A549 (cell line): ENCODE data around the gene ZSWIM3. TPM values are rescaled to one million over a fixed set of nuclear protein-coding genes. Genes with fewer than 3 reads are reported as not detected.

Source experiments
- ATAC-seq, 2 experiments: fragments of 200-7000 bp in 1 of 2; fragments of >200 bp in 1 of 2; cut with Nextera tagmentation in 1 of 2; cut with Tn5 transposase in 1 of 2; 3 replicates each; pipeline versions ENCODE4 v1.8.0 to v1.9.1; 2018 to 2020; ENCODE audit warnings: mild to moderate bottlenecking in 1 of 2, moderate library complexity in 1 of 2
- CTCF ChIA-PET: fragments of 300-600 bp; sonication (Branson Sonifier 250); formaldehyde crosslinking; extraction: SDS; loops from one replicate; lab custom pipeline; 2021; ENCODE audit warnings: antibody characterized with exemption, inconsistent platforms; lab: Yijun Ruan, JAX
- POLR2A ChIA-PET: fragments of 350-600 bp; formaldehyde crosslinking; extraction: SDS; loops from one replicate; lab custom pipeline; 2021; ENCODE audit warnings: antibody characterized with exemption, inconsistent platforms; lab: Yijun Ruan, JAX
- DNase-seq, 2 experiments: peaks; one replicate each; pipeline versions ENCODE4 v3.0.0 to v3.0.0-alpha.2; 2011 to 2016; ENCODE audit warnings: low read depth in 1 of 2, low spot score in 1 of 2
- FAIRE-seq: peaks from 2 replicates; lab custom pipeline; 2011; peaks lifted over from hg19 to GRCh38; lab: Jason Lieb, UNC
- H3K27ac ChIP-seq, 2 experiments: fragments of >200 bp; sonication (Bioruptor Twin); formaldehyde crosslinking; 3 replicates each; pipeline ENCODE4 v1.5.1; 2016 to 2017
- H3K4me1 ChIP-seq: fragments of >200 bp; sonication (Bioruptor Twin); formaldehyde crosslinking; 3 replicates; pipeline ENCODE4 v1.6.1; 2016
- H3K4me2 ChIP-seq: fragments of >200 bp; sonication (Bioruptor Twin); formaldehyde crosslinking; 3 replicates; pipeline ENCODE4 v1.6.1; 2016
- H3K4me3 ChIP-seq: fragments of >200 bp; sonication (Bioruptor Twin); formaldehyde crosslinking; 3 replicates; pipeline ENCODE4 v1.5.1; 2016
- H3K9me3 ChIP-seq: fragments of >200 bp; sonication (Bioruptor Twin); formaldehyde crosslinking; 3 replicates; pipeline ENCODE4 v1.6.1; 2016
- CBX8 ChIP-seq: fragments of 200-600 bp; sonication (generic); IDR thresholded peaks from 2 replicates; pipeline ENCODE4 v1.6.1; 2016
- CTCF ChIP-seq: fragments of >200 bp; sonication (Bioruptor Twin); formaldehyde crosslinking; IDR thresholded peaks from 3 replicates; pipeline ENCODE4 v1.5.1; 2016
- EHF ChIP-seq: fragments of 250-450 bp; sonication (Bioruptor Pico); IDR thresholded peaks from 2 replicates; pipeline ENCODE4 v1.5.0; 2020; ENCODE audit warnings: mild to moderate bottlenecking
- EHMT2 ChIP-seq: fragments of 200-600 bp; sonication (generic); IDR thresholded peaks from 2 replicates; pipeline ENCODE4 v1.6.1; 2016; ENCODE audit warnings: antibody characterized with exemption, low read depth, mild to moderate bottlenecking, moderate library complexity
- EP300 ChIP-seq, 2 experiments: fragments of >200 bp; sonication (Bioruptor Twin); formaldehyde crosslinking; IDR thresholded peaks; 2 replicates in 1 of 2; 3 replicates in 1 of 2; pipeline ENCODE4 v1.6.1; 2016 to 2017
- ESRRA ChIP-seq: fragments of 150-350 bp; IDR thresholded peaks from 2 replicates; pipeline ENCODE4 v1.6.1; 2014; ENCODE audit warnings: mild to moderate bottlenecking, low read length, borderline replicate concordance
- FOSB ChIP-seq: fragments of 250-450 bp; sonication (Bioruptor Pico); IDR thresholded peaks from 2 replicates; pipeline ENCODE4 v1.5.0; 2020; ENCODE audit warnings: mild to moderate bottlenecking, moderate library complexity
- FOXS1 ChIP-seq: fragments of 250-450 bp; sonication (Bioruptor Pico); IDR thresholded peaks from 2 replicates; pipeline ENCODE4 v1.5.0; 2020; ENCODE audit warnings: mild to moderate bottlenecking, moderate library complexity
- HOXA7 ChIP-seq: fragments of 250-450 bp; sonication (Bioruptor Pico); IDR thresholded peaks from 2 replicates; pipeline ENCODE4 v1.5.0; 2020; ENCODE audit warnings: mild to moderate bottlenecking, moderate library complexity
- KDM1A ChIP-seq: fragments of 200-600 bp; sonication (generic); IDR thresholded peaks from 2 replicates; pipeline ENCODE4 v1.6.1; 2016; ENCODE audit warnings: low read depth, mild to moderate bottlenecking
- MAZ ChIP-seq: fragments of 150-350 bp; IDR thresholded peaks from 2 replicates; pipeline ENCODE4 v1.6.1; 2014; ENCODE audit warnings: antibody characterized with exemption, low read depth, low read length, borderline replicate concordance
- MYC ChIP-seq: IDR thresholded peaks from 2 replicates; pipeline ENCODE4 v1.6.1; 2012; ENCODE audit warnings: mild to moderate bottlenecking, inconsistent platforms, low read length, improper control_type of control experiment, borderline replicate concordance
- NPAS2 ChIP-seq: fragments of 250-450 bp; sonication (Bioruptor Pico); IDR thresholded peaks from 2 replicates; pipeline ENCODE4 v1.8.0; 2022; ENCODE audit warnings: mild to moderate bottlenecking, moderate library complexity, borderline replicate concordance
- POLR2A ChIP-seq: IDR thresholded peaks from 2 replicates; pipeline ENCODE4 v1.6.1; 2012; ENCODE audit warnings: mild to moderate bottlenecking, low read length
- RCOR1 ChIP-seq: fragments of 150-350 bp; IDR thresholded peaks from 2 replicates; pipeline ENCODE4 v1.6.1; 2014; ENCODE audit warnings: antibody characterized with exemption, low read length, low read depth
- RFX5 ChIP-seq: fragments of 450-650 bp; IDR thresholded peaks from 2 replicates; pipeline ENCODE4 v1.7.1; 2014; ENCODE audit warnings: antibody characterized with exemption, mild to moderate bottlenecking, moderate library complexity
- SMC3 ChIP-seq: fragments of >200 bp; sonication (Bioruptor Twin); formaldehyde crosslinking; IDR thresholded peaks from 3 replicates; pipeline ENCODE4 v1.6.1; 2018; ENCODE audit warnings: inconsistent platforms
- ZFP36 ChIP-seq: fragments of 450-650 bp; IDR thresholded peaks from 2 replicates; pipeline ENCODE4 v1.6.1; 2014; ENCODE audit warnings: borderline replicate concordance; ENCODE audit not compliant: partially characterized antibody
- ZSCAN20 ChIP-seq: fragments of 250-450 bp; sonication (Bioruptor Pico); IDR thresholded peaks from 2 replicates; pipeline ENCODE4 v1.8.0; 2022; ENCODE audit warnings: mild to moderate bottlenecking, moderate library complexity
- WGBS: methylation state at CpG from one replicate; pipeline ENCODE4 v1.1.6; 2017; ENCODE audit errors: missing lambda C conversion rate; 5-methylcytosine and 5-hydroxymethylcytosine counted together
- polyA plus RNA-seq, 4 experiments: library from polyadenylated mRNA; depleted of rRNA in 3 of 4; stranded (reverse); fragments of >200 nt; fragmentation: RNase III in 1 of 4; extraction: RNeasy Plus Mini Kit Qiagen cat#74134 plus additional on column Dnase treatment in 1 of 4; gene quantifications; 2 replicates in 3 of 4; 3 replicates in 1 of 4; pipeline ENCODE4 v1.2.3, GENCODE V29; 2011 to 2017

ZSWIM3 gene
- polyA plus RNA-seq, 2 of the 4 experiments (the other 2 are of a cell fraction), result 1.1 to 1.3 TPM

GRCh38 chr20:45925821-45926506, 68.5 kb downstream of the ZSWIM3 start:
- POLR2A ChIA-PET, result interaction anchor here (5.0 kb wide), 1 partner anchor 8 kb away, joined by 30 read pairs; the partner anchor contains the start of gene PCIF1

GRCh38 chr20:45926731-45927070, 69.3 kb downstream of the ZSWIM3 start:
- ATAC-seq (no peak; a peak in 1 of 6 replicates), FAIRE-seq (no peak), DNase-seq (no peak)
- no peaks in the 10 kb centered on the region for H3K4me1 ChIP-seq
- H3K9me3 ChIP-seq, result no peaks in the 10 kb centered on the region
- ChIA-PET CTCF (interaction anchor here (0.8 to 1.5 kb wide), 3 partner anchors 9 to 43 kb away, joined by 3 read pairs; no protein-coding TSS in a partner anchor), POLR2A (interaction anchor here (5.0 kb wide), 1 partner anchor 7 kb away, joined by 30 read pairs; the partner anchor contains the start of gene PCIF1)
- 67% methylated on average over 2 of the region's 2 CpGs for WGBS
- TF ChIP-seq KDM1A, result no peak
- no peak for TF ChIP-seq EHMT2
- no peak for TF ChIP-seq HOXA7 (CRISPR knock-in tag)
- H3K4me2 ChIP-seq, result no peak overlapping the region
- H3K27ac ChIP-seq, result no peak overlapping the region
- H3K4me3 ChIP-seq, result no peak overlapping the region

More at GRCh38 chr20:45925821-45926506, 68.5 kb downstream of the ZSWIM3 start:
- no peak overlapping the region for H3K4me2 ChIP-seq
- H3K27ac ChIP-seq, result no peak overlapping the region
- CTCF ChIA-PET, result interaction anchor here (0.8 to 1.5 kb wide), 4 partner anchors 9 to 44 kb away, joined by 3 read pairs; no protein-coding TSS in a partner anchor
- H3K9me3 ChIP-seq, result no peaks in the 10 kb centered on the region
- no peak for TF ChIP-seq HOXA7 (CRISPR knock-in tag)
- TF ChIP-seq KDM1A, result no peak
- TF ChIP-seq EHMT2, result no peak
- TF ChIP-seq FOXS1 (CRISPR knock-in tag), result no peak
- TF ChIP-seq RFX5, result no peak
- TF ChIP-seq MAZ, result no peak
- no peak for TF ChIP-seq POLR2A
- TF ChIP-seq EHF (CRISPR knock-in tag), result no peak
- no peak for TF ChIP-seq CTCF
- TF ChIP-seq NPAS2 (CRISPR knock-in tag), result no peak
- TF ChIP-seq EP300 (IDR thresholded peaks at IDR 0.05), result no peak
- TF ChIP-seq RCOR1, result no peak
- no peak for TF ChIP-seq SMC3
- TF ChIP-seq FOSB, result no peak
- no peak for TF ChIP-seq CBX8
- no peak for TF ChIP-seq MYC
- TF ChIP-seq ZSCAN20, result no peak
- no peak for DNase-seq
- no peak; a peak in 1 of 6 replicates for ATAC-seq
- 48% methylated on average over 9 of the region's 9 CpGs for WGBS
- no peak overlapping the region for H3K4me3 ChIP-seq
- no peaks in the 10 kb centered on the region for H3K4me1 ChIP-seq
- FAIRE-seq, result no peak

GRCh38 chr20:45927071-45927878, 69.9 kb downstream of the ZSWIM3 start:
- ATAC-seq (peak; percentile 22 to 40; a peak in 4 of 6 replicates), FAIRE-seq (no peak), DNase-seq (no peak)
- TF ChIP-seq ZFP36 (peak; percentile 12), ESRRA (no peak)
- Histone ChIP-seq H3K4me3 (no peak overlapping the region), H3K4me1 (no peaks in the 10 kb centered on the region), H3K9me3 (no peaks in the 10 kb centered on the region), H3K27ac (no peak overlapping the region), H3K4me2 (no peak overlapping the region)
- ChIA-PET CTCF (interaction anchor here (0.8 to 1.5 kb wide), 3 partner anchors 17 to 102 kb away, joined by 3 read pairs; no protein-coding TSS in a partner anchor), POLR2A (no interaction called here)
- WGBS, result 56% methylated on average over 14 of the region's 14 CpGs

Other genes with a start within 250 kb of the ZSWIM3 start
- gene WFDC10A, start 227.9 kb upstream of the ZSWIM3 start, polyA plus RNA-seq (2011; rRNA removed), result not detected in 2 replicates
- gene WFDC10A, start 227.9 kb upstream of the ZSWIM3 start, polyA plus RNA-seq (2017; fragmentation: RNase III; extraction: RNeasy Plus Mini Kit Qiagen cat#74134 plus additional on column Dnase treatment), result not detected in 3 replicates
- not detected in 2 replicates for gene WFDC9, start 226.3 kb upstream of the ZSWIM3 start, polyA plus RNA-seq (2011; rRNA removed)
- gene WFDC9, start 226.3 kb upstream of the ZSWIM3 start, polyA plus RNA-seq (2017; fragmentation: RNase III; extraction: RNeasy Plus Mini Kit Qiagen cat#74134 plus additional on column Dnase treatment), result not detected in 3 replicates
- gene WFDC11, start 187.4 kb upstream of the ZSWIM3 start, polyA plus RNA-seq (2011; rRNA removed), result not detected in 2 replicates
- gene WFDC11, start 187.4 kb upstream of the ZSWIM3 start, polyA plus RNA-seq (2017; fragmentation: RNase III; extraction: RNeasy Plus Mini Kit Qiagen cat#74134 plus additional on column Dnase treatment), result not detected in 3 replicates
- not detected in 2 replicates for gene WFDC13, start 155.6 kb upstream of the ZSWIM3 start, polyA plus RNA-seq (2011; rRNA removed)
- not detected in 3 replicates for gene WFDC13, start 155.6 kb upstream of the ZSWIM3 start, polyA plus RNA-seq (2017; fragmentation: RNase III; extraction: RNeasy Plus Mini Kit Qiagen cat#74134 plus additional on column Dnase treatment)
- gene WFDC10B, start 152.6 kb upstream of the ZSWIM3 start, polyA plus RNA-seq (2011; rRNA removed), result not detected in 2 replicates
- gene WFDC10B, start 152.6 kb upstream of the ZSWIM3 start, polyA plus RNA-seq (2017; fragmentation: RNase III; extraction: RNeasy Plus Mini Kit Qiagen cat#74134 plus additional on column Dnase treatment), result not detected in 3 replicates
- not detected in 2 replicates for gene SPINT4, start 135.3 kb upstream of the ZSWIM3 start, polyA plus RNA-seq (2011; rRNA removed)
- gene SPINT4, start 135.3 kb upstream of the ZSWIM3 start, polyA plus RNA-seq (2017; fragmentation: RNase III; extraction: RNeasy Plus Mini Kit Qiagen cat#74134 plus additional on column Dnase treatment), result not detected in 3 replicates
- 0.34 TPM in 1 of 2 replicates, not detected in the other for gene WFDC3, start 65.7 kb upstream of the ZSWIM3 start, polyA plus RNA-seq (2011; rRNA removed)
- gene WFDC3, start 65.7 kb upstream of the ZSWIM3 start, polyA plus RNA-seq (2017; fragmentation: RNase III; extraction: RNeasy Plus Mini Kit Qiagen cat#74134 plus additional on column Dnase treatment), result not detected in 3 replicates
- 34.1 and 38.3 TPM in 2 replicates for gene DNTTIP1, start 65.7 kb upstream of the ZSWIM3 start, polyA plus RNA-seq (2011; rRNA removed)
- 24.9 to 26.0 TPM (median 25.3 TPM) in 3 replicates for gene DNTTIP1, start 65.7 kb upstream of the ZSWIM3 start, polyA plus RNA-seq (2017; fragmentation: RNase III; extraction: RNeasy Plus Mini Kit Qiagen cat#74134 plus additional on column Dnase treatment)
- gene UBE2C, start 45.0 kb upstream of the ZSWIM3 start, polyA plus RNA-seq (2011; rRNA removed), result 123 and 137 TPM in 2 replicates
- 188 to 212 TPM (median 189 TPM) in 3 replicates for gene UBE2C, start 45.0 kb upstream of the ZSWIM3 start, polyA plus RNA-seq (2017; fragmentation: RNase III; extraction: RNeasy Plus Mini Kit Qiagen cat#74134 plus additional on column Dnase treatment)
- gene TNNC2, start 30.3 kb upstream of the ZSWIM3 start, polyA plus RNA-seq (2011; rRNA removed), result 0.23 TPM in 1 of 2 replicates, not detected in the other
- gene TNNC2, start 30.3 kb upstream of the ZSWIM3 start, polyA plus RNA-seq (2017; fragmentation: RNase III; extraction: RNeasy Plus Mini Kit Qiagen cat#74134 plus additional on column Dnase treatment), result 0.17 to 0.22 TPM in 2 of 3 replicates, not detected in the other
- 4.0 and 4.1 TPM in 2 replicates for gene SNX21, start 23.8 kb upstream of the ZSWIM3 start, polyA plus RNA-seq (2011; rRNA removed)
- 4.9 to 7.7 TPM (median 7.0 TPM) in 3 replicates for gene SNX21, start 23.8 kb upstream of the ZSWIM3 start, polyA plus RNA-seq (2017; fragmentation: RNase III; extraction: RNeasy Plus Mini Kit Qiagen cat#74134 plus additional on column Dnase treatment)
- 18.5 and 19.8 TPM in 2 replicates for gene ACOT8, start 222 bp upstream of the ZSWIM3 start, polyA plus RNA-seq (2011; rRNA removed)
- 12.6 to 14.7 TPM (median 14.0 TPM) in 3 replicates for gene ACOT8, start 222 bp upstream of the ZSWIM3 start, polyA plus RNA-seq (2017; fragmentation: RNase III; extraction: RNeasy Plus Mini Kit Qiagen cat#74134 plus additional on column Dnase treatment)
- 4.7 and 7.6 TPM in 2 replicates for gene ZSWIM1, start 23.6 kb downstream of the ZSWIM3 start, polyA plus RNA-seq (2011; rRNA removed)
- 5.8 to 6.6 TPM (median 6.1 TPM) in 3 replicates for gene ZSWIM1, start 23.6 kb downstream of the ZSWIM3 start, polyA plus RNA-seq (2017; fragmentation: RNase III; extraction: RNeasy Plus Mini Kit Qiagen cat#74134 plus additional on column Dnase treatment)
- 0.31 and 0.54 TPM in 2 replicates for gene SPATA25, start 30.0 kb downstream of the ZSWIM3 start, polyA plus RNA-seq (2011; rRNA removed)
- gene SPATA25, start 30.0 kb downstream of the ZSWIM3 start, polyA plus RNA-seq (2017; fragmentation: RNase III; extraction: RNeasy Plus Mini Kit Qiagen cat#74134 plus additional on column Dnase treatment), result 0.59 to 1.3 TPM (median 0.77 TPM) in 3 replicates
- gene NEURL2, start 33.6 kb downstream of the ZSWIM3 start, polyA plus RNA-seq (2011; rRNA removed), result 0.56 and 0.57 TPM in 2 replicates
- gene NEURL2, start 33.6 kb downstream of the ZSWIM3 start, polyA plus RNA-seq (2017; fragmentation: RNase III; extraction: RNeasy Plus Mini Kit Qiagen cat#74134 plus additional on column Dnase treatment), result 1.4 to 1.6 TPM (median 1.4 TPM) in 3 replicates
- gene CTSA, start 33.7 kb downstream of the ZSWIM3 start, polyA plus RNA-seq (2011; rRNA removed), result 53.1 and 61.2 TPM in 2 replicates
- 76.4 to 95.6 TPM (median 93.2 TPM) in 3 replicates for gene CTSA, start 33.7 kb downstream of the ZSWIM3 start, polyA plus RNA-seq (2017; fragmentation: RNase III; extraction: RNeasy Plus Mini Kit Qiagen cat#74134 plus additional on column Dnase treatment)
- 2.7 and 4.5 TPM in 2 replicates for gene PLTP, start 54.5 kb downstream of the ZSWIM3 start, polyA plus RNA-seq (2011; rRNA removed)
- gene PLTP, start 54.5 kb downstream of the ZSWIM3 start, polyA plus RNA-seq (2017; fragmentation: RNase III; extraction: RNeasy Plus Mini Kit Qiagen cat#74134 plus additional on column Dnase treatment), result 0.97 to 1.6 TPM (median 1.5 TPM) in 3 replicates
- gene PCIF1, start 77.1 kb downstream of the ZSWIM3 start, polyA plus RNA-seq (2011; rRNA removed), result 19.7 and 24.3 TPM in 2 replicates
- 18.7 to 21.6 TPM (median 21.4 TPM) in 3 replicates for gene PCIF1, start 77.1 kb downstream of the ZSWIM3 start, polyA plus RNA-seq (2017; fragmentation: RNase III; extraction: RNeasy Plus Mini Kit Qiagen cat#74134 plus additional on column Dnase treatment)
- gene ZNF335, start 114.6 kb downstream of the ZSWIM3 start, polyA plus RNA-seq (2011; rRNA removed), result 7.3 and 8.4 TPM in 2 replicates
- 9.1 to 10.3 TPM (median 9.3 TPM) in 3 replicates for gene ZNF335, start 114.6 kb downstream of the ZSWIM3 start, polyA plus RNA-seq (2017; fragmentation: RNase III; extraction: RNeasy Plus Mini Kit Qiagen cat#74134 plus additional on column Dnase treatment)
- gene MMP9, start 151.3 kb downstream of the ZSWIM3 start, polyA plus RNA-seq (2011; rRNA removed), result 0.09 and 0.12 TPM in 2 replicates
- 0.06 to 0.34 TPM (median 0.24 TPM) in 3 replicates for gene MMP9, start 151.3 kb downstream of the ZSWIM3 start, polyA plus RNA-seq (2017; fragmentation: RNase III; extraction: RNeasy Plus Mini Kit Qiagen cat#74134 plus additional on column Dnase treatment)
- gene SLC12A5, start 171.6 kb downstream of the ZSWIM3 start, polyA plus RNA-seq (2011; rRNA removed), result 3.0 and 3.5 TPM in 2 replicates
- gene SLC12A5, start 171.6 kb downstream of the ZSWIM3 start, polyA plus RNA-seq (2017; fragmentation: RNase III; extraction: RNeasy Plus Mini Kit Qiagen cat#74134 plus additional on column Dnase treatment), result 10.8 to 11.7 TPM (median 11.5 TPM) in 3 replicates
- 22.2 and 28.0 TPM in 2 replicates for gene NCOA5, start 232.3 kb downstream of the ZSWIM3 start, polyA plus RNA-seq (2011; rRNA removed)
- 26.2 to 27.2 TPM (median 27.1 TPM) in 3 replicates for gene NCOA5, start 232.3 kb downstream of the ZSWIM3 start, polyA plus RNA-seq (2017; fragmentation: RNase III; extraction: RNeasy Plus Mini Kit Qiagen cat#74134 plus additional on column Dnase treatment)